Activated CD4-positive, CD25-positive, alpha-beta regulatory T cell treated with anti-CD3 and anti-CD28 coated beads, Interleukin-2, amount 50 U/mL, for 24 hours (primary cell): ENCODE measurements around the gene OR10G3.
"Not testable (repeated sequence)": the region's sequence is repeated elsewhere in the genome, so short reads cannot be mapped to it uniquely, and the experiment has no call there.

Experiments
- ATAC-seq, 2 donors: fragments of 150-1000 bp; cut with Tn5 transposase; one replicate each; pipeline ENCODE4 v1.10.0; 2021; ENCODE audit warnings: mild to moderate bottlenecking in 1 of 2, moderate library complexity in 1 of 2

The OR10G3 gene

GRCh38 chr14:21579976-21580375, at the start of gene OR10G3:
Gene OR10G3, minus strand, starts transcription at chr14:21580076. Its CDS starts 9,332 bp downstream, at chr14:21570744.
- no peak for ATAC-seq

GRCh38 chr14:21626491-21627230, 46.8 kb upstream of the OR10G3 start:
- ATAC-seq, result no peak

GRCh38 chr14:21617614-21618013, 37.7 kb upstream of the OR10G3 start:
- no peak for ATAC-seq

- ATAC-seq, result no peak
Observed at GRCh38 chr14:21614240-21614639, 34.4 kb upstream of the OR10G3 start.

- no peak for ATAC-seq
Observed at GRCh38 chr14:21612324-21612723, 32.4 kb upstream of the OR10G3 start.

GRCh38 chr14:21602181-21602580, 22.3 kb upstream of the OR10G3 start:
- not testable (repeated sequence) for ATAC-seq

- ATAC-seq, result no peak
Observed at GRCh38 chr14:21589317-21589716, 9.4 kb upstream of the OR10G3 start.

GRCh38 chr14:21575661-21576060, 4.2 kb downstream of the OR10G3 start:
- no peak for ATAC-seq

- ATAC-seq, result no peak
Observed at GRCh38 chr14:21572604-21573003, 7.3 kb downstream of the OR10G3 start.

GRCh38 chr14:21558703-21559170, 21.1 kb downstream of the OR10G3 start:
- no peak for ATAC-seq

- peak in 1 of 2 donors; percentile 59 for ATAC-seq
Observed at GRCh38 chr14:21557084-21557901, 22.6 kb downstream of the OR10G3 start.

GRCh38 chr14:21556378-21557083, 23.3 kb downstream of the OR10G3 start:
- no peak for ATAC-seq

GRCh38 chr14:21553266-21553665, 26.6 kb downstream of the OR10G3 start:
- no peak for ATAC-seq

GRCh38 chr14:21544588-21544987, 35.3 kb downstream of the OR10G3 start:
- not testable (repeated sequence) for ATAC-seq

GRCh38 chr14:21543963-21544362, 35.9 kb downstream of the OR10G3 start:
- ATAC-seq, result no peak

- no peak for ATAC-seq
Observed at GRCh38 chr14:21543521-21543960, 36.3 kb downstream of the OR10G3 start.

GRCh38 chr14:21541413-21542074, 38.3 kb downstream of the OR10G3 start:
- no peak for ATAC-seq

- ATAC-seq, result no peak
Observed at GRCh38 chr14:21539189-21539940, 40.5 kb downstream of the OR10G3 start.

GRCh38 chr14:21537090-21537424, 42.8 kb downstream of the OR10G3 start:
- ATAC-seq, result no peak

GRCh38 chr14:21536418-21537089, 43.3 kb downstream of the OR10G3 start:
- ATAC-seq, result no peak
